Umbilical cord (tissue), 2 donors: ENCODE results near the gene TMA7B. TPM values are rescaled to one million over a fixed set of nuclear protein-coding genes. Genes with fewer than 3 reads are reported as not detected.
"Not testable (repeated sequence)": the region's sequence is repeated elsewhere in the genome, so short reads cannot be mapped to it uniquely, and the experiment has no call there.

ENCODE experiments used
- DNase-seq: peaks from one replicate; pipeline ENCODE4 v3.0.0-alpha.2; 2015; ENCODE audit warnings: low spot score
- total RNA-seq: library from RNA; depleted of rRNA; stranded (reverse); fragments of >200 nt; gene quantifications from one replicate; pipeline ENCODE4 v1.2.3, GENCODE V29; 2014; ENCODE audit warnings: low replicate concordance; ENCODE audit not compliant: insufficient read depth

The TMA7B gene
- total RNA-seq, 1 donor from 2014 or later, result 1.7 TPM

GRCh38 chr22:39983346-39983745, 23.1 kb downstream of the TMA7B start:
- no peak for DNase-seq

DNA sequence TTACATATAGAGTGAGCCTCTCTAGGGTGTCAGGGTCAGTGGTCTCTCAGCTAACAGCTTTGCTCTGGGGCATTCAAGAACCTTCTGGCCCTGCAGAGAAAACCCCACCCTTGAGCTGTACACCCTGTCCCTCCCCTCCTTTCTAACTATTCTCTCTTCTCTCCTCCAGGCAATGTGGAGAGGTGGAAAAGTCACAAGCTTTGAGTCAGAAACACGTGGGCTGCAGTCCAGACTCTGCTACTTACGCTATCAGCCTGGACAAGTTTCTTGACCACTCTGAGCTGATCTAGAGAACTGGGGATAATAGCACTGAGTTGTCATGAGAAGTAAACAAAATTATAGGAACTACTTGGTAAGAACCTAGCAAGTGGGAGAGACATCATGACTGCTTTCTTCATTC, 23.8 kb downstream of the TMA7B start:
- DNase-seq, result no peak

- no peak for DNase-seq
These were observed 24.5 kb downstream of the TMA7B start for GRCh38 chr22:39984746-39985145.

- no peak for DNase-seq
These were observed 25.3 kb downstream of the TMA7B start for GRCh38 chr22:39985383-39986035.

DNA sequence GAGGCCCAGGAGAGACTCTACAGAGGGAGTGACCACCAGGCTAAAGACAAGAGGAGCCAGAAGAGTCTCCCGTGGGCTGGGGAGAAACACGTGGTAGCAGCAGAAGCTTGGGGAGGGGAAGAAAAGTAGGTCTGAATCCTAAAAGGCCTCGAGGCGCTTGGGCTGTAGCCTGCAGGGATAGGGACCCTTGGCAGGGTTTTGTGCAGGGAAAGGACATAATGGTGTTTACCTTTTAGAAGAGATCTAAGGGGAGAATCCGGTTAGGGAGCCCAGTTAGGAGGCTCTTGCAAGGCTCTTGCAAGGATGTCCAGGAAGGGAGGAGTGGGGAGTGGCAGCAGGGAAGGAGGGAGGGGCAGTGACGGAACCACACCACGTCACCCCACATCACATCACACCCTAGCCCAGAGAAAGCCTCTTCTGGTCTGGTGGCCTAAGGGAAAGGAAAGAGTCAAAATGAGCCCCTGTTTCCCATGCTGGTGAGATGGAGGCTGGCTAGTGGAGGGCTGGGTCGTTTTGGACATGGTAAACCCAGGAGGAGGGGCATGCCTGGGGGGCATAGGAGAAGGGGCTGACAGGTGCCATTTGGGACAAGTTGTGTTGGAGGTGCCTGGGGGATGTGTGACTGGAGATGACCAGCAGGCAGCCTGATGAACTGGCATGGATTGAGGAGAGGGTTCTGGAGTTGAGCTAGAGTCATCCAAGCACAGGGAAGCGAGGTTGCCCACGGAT, 28.4 kb downstream of the TMA7B start:
- DNase-seq, result no peak

DNA sequence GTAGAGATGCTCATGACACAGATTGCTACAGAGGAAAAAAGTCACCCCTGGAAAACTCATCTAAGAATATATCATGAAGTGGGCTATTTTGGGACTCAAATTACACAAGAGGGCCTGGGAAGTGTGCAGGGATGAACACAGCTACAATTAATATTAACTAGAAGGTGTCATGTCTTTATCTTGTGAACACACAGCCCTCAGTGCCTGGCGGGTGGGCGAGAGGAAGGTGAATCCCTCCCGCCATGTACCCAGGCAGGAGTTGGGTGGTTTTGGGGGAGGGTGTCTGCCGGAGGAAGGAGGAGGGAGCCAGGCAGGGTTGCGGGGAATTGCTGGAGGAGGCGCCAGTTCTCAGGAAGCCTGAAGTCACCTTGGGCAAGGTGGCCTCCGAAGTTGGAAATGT, 29.4 kb downstream of the TMA7B start:
- no peak for DNase-seq

DNA sequence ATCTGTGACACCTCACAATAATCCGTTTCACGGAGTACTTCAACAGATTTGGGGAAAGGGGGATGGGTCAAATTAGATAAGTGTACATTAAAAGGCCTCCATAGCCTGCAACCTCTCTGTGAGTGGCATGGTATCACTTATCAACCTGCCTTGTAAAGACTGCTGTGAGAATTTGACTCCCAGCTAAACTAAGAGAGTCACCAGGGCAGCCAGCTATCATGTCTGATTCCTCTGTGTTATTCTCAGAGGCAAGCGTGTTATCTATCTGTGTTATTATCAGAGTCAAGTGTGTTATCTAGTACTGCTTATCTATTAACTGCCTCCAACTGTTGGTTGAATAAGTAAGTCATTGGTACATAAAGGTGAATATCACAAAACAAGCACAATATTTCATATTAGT, 30.5 kb downstream of the TMA7B start:
- DNase-seq, result no peak

- no peak for DNase-seq
These were observed 31.1 kb downstream of the TMA7B start for GRCh38 chr22:39991159-39991860.

- no peak for DNase-seq
These were observed 32.1 kb downstream of the TMA7B start for GRCh38 chr22:39992088-39992826.

- DNase-seq, result not testable (repeated sequence)
These were observed 32.7 kb downstream of the TMA7B start for GRCh38 chr22:39992894-39993293.

- no peak for DNase-seq
These were observed 33.9 kb downstream of the TMA7B start for GRCh38 chr22:39994041-39994565.

DNA sequence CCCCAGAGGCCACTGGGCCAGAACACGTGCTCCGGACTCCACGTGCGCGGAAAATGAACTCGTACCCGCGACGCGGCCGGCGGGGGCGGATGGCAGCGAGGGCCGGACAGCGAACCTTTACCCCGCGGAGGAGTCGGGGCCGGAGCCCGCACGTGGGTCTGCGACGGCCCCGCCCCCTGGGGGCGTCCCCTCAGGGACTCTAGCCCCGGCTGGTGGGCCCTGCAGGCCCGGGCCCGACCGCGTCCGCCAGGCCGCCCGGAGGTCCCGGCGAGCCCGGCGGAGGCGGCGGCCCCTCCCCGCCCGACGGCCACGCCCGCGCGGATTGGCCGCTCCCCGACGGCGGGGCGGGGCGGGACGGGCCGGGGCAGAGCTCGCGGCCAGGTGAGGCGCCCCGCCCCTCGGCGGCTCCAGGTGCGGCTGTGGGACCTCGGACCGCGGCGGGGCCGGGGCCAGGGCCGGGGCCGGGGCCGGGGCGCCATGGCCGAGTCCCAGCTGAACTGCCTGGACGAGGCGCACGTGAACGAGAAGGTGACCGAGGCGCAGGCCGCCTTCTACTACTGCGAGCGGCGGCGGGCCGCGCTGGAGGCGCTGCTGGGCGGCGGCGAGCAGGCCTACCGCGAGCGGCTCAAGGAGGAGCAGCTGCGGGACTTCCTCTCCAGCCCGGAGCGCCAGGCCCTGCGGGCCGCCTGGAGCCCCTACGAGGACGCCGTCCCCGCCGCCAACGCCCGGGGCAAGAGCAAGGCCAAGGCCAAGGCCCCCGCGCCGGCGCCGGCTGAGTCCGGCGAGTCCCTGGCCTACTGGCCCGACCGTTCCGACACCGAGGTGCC, 34.6 kb downstream of the TMA7B start, which contains the start of gene FAM83F:
TSS of gene FAM83F (plus strand) at position 389 of the 827 bp plus-strand sequence. CDS start at position 478, 89 bp downstream.
- DNase-seq, result no peak

- no peak for DNase-seq
These were observed 35.4 kb downstream of the TMA7B start for GRCh38 chr22:39995393-39996252.

- DNase-seq, result no peak
These were observed 36.5 kb downstream of the TMA7B start for GRCh38 chr22:39996732-39997131.

DNA sequence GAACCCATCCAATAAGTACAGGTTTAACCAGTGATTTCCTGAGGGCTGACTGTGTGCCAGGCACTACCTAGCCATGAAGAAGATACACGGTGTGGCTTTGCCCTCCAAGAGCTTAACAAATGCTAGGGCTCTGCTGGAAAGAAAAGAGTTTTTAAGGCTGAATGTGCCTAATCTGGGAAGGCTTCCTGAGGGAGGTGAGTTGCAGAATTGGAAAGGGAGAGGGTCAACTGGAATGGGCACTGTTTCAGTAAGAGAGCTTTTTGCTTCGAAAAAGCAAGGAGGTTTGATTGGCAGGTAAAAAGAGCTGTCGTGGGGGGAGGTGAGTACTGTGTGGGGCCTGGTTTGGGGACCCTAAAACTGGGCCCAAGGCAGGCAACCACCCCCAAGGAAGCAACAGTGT, 37.2 kb downstream of the TMA7B start:
- no peak for DNase-seq

GRCh38 chr22:39997939-39998726, 37.9 kb downstream of the TMA7B start:
- DNase-seq, result peak; percentile 34

GRCh38 chr22:39999144-39999757, 39.1 kb downstream of the TMA7B start:
- no peak for DNase-seq

- no peak for DNase-seq
These were observed 40.0 kb downstream of the TMA7B start for GRCh38 chr22:40000171-40000570.
